HG02981 (cell line): Measurements from ENCODE around the gene TACR2.

Experiments used
- ATAC-seq: cut with Tn5 transposase; IDR thresholded peaks from one replicate; pipeline ENCODE4 v1.9.1; 2021; ENCODE audit warnings: mild to moderate bottlenecking, moderate library complexity; ENCODE audit not compliant: unreplicated experiment

TACR2 gene

DNA sequence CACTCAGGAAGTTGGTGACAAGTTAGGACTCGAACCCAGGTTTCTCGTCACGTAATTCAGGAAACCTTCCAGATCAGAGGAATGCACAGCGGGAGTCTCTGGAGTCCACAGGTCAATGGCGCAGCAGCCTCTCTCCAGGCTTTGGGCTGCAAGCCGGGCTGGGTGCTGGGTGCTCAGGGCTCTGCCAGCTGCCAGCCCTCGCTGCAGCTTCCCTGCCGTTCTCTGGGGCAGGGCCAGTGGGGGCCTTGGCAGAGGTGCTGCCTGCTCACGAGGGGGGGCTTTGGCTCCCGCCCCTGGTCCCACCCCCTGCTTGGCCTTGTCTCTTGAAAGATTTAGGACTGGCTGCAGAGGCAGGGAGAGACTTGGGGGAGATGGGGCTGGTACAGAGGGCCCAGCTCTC lies at the start of gene TACR2:
TSS of gene TACR2 (minus strand) at position 224 of the 400 bp plus-strand sequence. CDS start 595 bp downstream, outside the sequence.
- ATAC-seq = no peak

DNA sequence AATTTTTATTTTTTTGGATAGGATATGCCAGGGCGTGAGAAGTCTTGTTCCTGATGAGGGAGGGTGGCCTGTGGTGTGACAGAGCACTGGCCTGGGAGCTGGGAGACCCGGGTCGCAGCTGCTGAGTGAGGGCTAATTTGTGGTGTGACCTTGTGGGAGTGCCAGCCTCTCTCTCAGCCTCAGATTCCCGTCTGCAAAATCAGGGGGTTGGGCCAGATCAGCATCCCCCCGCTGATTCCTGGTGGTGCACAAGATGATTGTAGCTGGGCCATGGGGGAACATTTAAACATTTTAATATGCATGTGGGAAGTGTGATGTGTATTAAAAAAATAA lies 49.4 kb upstream of the TACR2 start:
- no peak for ATAC-seq

DNA sequence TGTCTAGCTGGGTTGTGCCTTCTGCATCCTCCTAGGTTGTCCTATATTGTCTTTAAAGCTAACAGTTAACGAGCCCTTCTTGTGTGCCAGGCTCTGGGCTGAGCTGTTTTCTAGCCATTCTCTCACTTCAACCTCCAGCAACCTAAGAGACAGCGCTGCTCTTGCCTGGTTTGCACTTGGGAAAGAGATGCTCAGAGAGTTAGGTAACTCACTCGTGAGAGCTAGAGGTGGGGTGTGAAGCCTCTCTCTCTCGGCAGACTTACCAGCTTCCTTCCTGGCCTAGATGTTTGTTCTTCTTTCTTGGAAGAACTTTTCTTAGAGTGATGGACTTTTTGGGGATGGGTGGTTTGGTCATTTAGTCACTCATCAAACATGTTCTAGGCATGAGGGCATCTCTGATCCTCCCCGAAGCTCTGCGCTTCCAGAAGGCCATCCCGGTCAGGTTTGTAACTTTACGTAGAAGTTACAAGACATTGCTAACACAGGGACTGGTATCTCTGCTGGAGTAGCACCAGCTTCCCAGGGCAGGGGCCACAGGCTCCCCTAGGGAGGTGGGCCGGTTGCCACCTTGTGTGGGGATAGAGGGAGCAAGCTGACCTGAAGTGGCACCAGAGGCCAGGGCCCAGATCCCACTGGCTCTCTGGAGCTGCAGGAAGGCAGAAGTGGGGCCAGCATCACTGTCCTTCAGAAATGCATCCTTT lies 48.9 kb upstream of the TACR2 start:
- ATAC-seq = no peak

DNA sequence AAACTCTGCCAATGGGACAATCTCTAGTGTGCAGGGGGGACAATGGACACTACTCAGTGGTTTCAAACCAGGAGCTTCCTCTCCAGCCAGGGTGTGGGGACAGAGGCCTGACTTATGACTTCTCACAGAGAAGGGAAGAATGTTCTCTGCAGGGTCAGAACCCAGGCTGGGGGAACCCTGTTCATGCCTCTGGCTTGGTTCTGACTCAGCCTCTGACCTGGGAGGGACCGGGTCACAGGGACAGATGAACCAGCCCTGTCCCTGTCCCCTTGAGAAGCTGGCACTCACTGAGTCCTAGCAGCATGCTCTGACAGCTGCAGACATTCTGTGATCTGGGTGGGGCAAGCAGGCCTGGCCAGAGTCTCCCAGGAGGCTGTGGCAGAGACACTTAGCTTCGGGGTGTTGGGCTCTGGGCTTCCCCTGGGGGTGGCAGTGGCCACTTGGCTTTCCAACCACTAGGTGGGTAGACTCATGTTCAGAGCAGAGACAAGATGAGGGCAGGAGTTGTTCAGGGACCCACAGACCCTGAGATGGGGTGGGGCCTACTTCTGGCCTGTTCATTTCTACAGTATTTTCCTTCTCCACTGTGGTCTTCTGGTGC lies 48.2 kb upstream of the TACR2 start:
- ATAC-seq = no peak

DNA sequence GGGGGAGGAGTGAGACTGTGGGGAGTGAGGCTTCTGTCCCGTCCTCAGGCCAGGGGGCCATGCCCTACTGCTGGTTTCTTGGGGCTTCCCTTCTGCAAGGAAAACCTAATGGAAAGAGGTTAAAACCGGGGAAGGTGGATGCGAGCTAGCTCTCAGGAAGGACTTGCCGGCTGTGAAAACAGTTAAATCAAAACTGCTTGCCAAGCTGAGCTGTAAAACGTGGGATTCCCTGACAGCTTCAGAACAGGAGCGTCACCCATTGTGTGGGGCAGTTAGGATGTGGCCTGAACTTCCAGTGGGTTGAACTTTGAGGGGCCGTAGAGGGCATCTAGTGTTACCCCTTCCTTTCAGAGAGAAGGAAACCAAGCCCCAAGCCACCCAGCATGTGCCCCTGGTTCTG lies 47.7 kb upstream of the TACR2 start:
- ATAC-seq = no peak

DNA sequence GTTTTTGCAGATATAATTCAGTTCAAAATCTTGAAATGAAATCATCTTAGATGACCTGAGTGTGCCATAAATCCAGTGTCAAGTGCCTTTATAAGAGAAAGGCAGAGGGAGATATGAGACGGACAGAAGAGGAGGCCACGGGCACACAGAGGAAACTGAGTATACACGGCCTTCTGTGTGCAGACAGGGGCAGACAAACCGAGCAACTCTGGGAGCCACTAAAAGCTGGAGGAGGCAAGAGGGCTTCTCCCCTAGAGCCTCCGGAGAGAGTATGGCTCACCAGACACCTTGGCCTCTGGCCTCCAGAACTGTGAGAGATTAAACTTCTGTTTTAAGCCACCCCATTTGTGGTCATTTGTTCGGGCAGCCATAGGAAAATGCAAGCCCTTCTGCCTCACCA lies 47.2 kb upstream of the TACR2 start:
- ATAC-seq = no peak

DNA sequence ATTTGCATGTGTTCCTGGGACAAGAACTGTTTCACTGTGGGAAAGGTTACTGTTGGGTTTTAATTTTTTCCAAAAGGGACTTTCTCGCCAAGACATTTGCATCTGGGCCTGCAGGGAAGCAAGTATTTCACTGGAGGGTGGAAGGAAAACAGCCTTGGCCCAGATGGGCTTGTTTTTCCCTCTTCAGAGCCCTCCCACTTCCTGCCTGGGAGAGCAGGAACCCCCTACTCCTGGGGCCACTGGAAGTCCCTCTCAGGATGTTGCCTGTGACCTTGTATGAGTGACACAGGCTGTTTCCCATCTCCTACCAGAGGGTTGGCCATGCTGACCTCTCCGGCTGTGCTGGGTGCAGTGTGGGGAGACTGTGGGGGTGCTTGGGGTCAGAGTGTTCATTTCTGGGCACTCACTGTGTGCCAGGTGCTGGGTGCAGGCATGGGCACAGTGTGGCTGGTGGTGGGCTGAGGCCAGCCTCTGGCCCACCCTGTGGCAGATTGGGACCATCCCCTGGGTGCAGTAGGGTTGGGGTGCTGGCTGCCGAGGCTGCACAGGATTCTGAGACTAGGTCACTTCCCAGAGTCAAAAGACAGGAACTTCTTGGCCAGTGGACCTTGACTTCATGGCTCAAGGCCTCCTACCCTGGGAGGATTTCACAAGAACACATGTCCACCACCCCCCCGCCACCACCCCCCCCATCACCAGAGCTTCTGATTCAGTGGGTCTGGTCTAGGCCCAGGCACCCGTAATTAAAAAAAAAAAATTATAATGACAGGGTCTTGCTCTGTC lies 44.7 kb upstream of the TACR2 start:
- ATAC-seq = no peak

DNA sequence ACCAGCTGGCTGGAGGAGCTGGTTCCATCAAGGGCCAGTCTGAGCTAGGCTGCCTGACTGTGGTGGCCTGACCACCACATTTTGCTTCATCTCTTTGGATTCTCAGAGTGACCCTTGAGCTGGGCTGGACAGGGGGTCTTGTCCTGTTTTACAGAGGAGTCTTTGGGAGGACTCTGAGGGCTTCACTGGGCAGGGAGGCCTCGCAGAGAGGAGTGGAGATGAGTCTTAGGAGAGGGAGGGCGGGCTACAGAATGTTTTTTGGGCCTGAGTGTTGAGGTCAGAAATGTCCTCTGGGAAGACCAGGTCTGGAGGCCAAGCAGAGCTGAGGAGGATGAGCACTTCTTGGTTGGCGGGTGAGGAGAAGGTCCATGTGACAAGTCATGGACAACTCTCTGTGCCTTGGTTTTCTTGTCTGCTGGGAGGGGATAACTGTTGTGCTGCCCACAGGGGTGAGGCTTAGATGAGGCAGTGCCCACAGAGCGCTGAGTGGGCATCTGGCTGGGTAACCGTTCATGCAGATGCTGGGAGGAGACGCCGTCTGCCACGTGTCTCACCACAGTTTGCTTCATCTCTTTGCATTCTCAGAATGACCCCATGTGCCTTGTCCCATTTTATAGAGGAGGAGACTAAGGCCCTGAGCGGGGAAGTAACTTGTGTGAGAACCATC lies 44.0 kb upstream of the TACR2 start:
- ATAC-seq = no peak

DNA sequence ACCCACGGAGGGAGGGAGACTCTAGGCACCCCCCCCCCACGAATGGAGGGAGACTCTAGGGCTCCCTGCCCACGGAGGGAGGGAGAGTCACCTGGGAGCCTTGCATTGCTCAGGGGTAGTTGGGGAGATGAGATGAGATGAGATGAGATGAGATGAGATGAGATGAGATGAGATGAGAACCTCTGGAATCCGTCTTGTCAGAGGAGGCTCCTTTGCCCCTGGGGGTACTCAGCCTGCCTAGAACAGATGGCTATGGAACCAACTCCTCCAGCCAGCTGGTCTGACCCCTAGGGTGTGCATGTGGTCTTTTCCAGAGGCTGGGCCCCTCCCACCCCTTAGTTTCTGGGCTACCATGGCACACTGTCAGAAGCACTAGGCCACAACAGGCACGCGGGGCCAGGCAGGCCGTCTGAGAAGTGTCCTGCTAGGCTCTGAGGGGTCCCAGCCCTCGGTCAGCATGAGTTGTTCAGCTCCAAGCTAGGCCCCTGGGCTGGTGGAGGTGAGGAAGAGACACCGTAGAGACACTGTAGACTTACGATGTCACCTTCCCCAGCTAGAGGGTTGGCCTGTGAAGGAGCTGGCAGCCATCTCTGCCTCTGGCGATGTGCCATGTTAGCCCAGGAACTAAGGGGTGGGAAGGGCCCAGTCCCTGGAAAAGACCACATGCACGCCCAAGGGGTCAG lies 43.3 kb upstream of the TACR2 start:
- ATAC-seq = no peak

DNA sequence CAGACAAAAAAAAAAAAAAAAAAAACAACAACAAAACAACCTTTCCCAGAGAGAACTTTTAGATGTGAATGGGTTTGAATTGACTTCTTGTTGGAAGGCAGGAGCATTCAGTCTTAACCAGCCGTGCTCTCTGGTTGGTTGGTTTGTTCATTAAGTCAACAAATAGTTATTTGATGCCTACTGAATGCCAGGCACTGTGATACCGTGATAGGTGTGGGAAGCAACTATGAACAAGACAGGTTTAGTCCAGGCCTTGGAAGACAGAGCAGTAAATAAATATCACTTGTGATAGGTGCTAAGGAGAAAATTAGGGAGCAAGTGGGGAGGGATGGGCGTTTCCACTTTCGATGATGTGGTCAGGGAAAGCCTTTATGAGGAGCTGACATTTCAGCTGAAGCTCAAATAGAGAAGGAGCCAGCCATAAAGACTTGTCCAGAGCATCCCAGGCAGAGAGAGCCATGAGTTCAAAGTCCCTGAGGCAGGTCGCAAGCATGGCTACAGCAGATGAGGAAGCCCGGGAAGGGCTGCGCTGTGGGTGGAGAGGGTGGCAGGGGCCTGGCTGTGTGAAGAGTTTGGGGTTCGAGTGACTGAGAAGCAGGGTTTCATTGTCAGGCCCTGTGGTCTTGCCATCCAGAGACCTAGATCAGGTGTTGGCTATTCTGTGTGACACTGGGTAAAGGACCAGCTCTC lies 42.5 kb upstream of the TACR2 start:
- no peak for ATAC-seq

DNA sequence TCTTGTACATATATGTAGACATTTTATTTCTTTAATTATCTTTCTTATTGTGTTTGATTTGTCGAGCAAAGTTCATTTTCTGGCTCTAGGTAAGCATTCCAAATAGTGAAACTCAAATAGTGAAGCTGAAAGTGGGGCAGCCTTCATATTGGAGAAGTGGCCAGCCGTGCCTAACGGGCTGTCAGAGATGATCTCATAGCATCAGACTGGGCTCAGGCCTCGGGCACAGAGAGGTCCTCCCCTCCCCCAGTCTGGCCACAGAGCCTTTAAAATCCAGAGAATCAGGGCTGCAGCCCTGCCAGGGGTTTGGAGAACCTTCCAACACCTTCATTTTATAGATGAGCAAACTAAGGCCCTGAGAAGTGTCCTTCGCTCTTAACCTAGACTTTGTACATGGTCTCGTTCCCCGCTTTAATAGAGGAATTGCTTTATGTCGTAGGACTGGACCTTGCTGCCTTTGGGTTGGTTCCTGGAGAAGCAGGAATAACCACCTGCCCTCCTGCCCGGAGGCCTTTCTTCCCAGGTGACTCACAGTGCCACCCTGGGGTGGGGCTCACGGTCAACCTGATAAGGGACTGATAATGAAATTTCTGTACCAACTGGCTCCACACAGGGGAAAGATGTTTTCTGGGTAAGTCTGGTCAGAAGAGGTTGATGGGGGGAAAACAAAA lies 41.8 kb upstream of the TACR2 start:
- no peak for ATAC-seq

DNA sequence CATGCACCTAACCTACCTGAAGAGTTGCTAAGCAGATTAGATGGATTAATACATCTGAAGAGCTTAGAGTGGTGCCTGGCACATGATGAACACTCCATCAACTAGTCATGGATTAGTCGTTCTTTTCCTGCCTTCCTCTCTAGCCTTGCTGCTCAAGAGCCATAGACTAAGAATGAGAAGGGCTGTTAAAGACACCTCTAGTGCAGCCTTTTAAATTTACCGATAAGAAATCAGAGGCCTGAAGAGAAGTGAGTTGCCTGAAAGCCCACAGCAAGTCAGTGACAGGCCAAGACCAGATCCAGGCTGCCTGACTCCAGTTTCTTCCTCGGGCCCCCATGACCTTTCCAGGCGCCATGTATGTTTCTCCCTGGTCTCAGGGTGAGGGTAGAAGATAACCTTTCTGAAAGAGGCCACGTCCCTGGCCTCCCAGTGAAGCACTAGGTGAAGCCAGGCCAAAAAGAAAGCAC lies 41.1 kb upstream of the TACR2 start:
- ATAC-seq = no peak

DNA sequence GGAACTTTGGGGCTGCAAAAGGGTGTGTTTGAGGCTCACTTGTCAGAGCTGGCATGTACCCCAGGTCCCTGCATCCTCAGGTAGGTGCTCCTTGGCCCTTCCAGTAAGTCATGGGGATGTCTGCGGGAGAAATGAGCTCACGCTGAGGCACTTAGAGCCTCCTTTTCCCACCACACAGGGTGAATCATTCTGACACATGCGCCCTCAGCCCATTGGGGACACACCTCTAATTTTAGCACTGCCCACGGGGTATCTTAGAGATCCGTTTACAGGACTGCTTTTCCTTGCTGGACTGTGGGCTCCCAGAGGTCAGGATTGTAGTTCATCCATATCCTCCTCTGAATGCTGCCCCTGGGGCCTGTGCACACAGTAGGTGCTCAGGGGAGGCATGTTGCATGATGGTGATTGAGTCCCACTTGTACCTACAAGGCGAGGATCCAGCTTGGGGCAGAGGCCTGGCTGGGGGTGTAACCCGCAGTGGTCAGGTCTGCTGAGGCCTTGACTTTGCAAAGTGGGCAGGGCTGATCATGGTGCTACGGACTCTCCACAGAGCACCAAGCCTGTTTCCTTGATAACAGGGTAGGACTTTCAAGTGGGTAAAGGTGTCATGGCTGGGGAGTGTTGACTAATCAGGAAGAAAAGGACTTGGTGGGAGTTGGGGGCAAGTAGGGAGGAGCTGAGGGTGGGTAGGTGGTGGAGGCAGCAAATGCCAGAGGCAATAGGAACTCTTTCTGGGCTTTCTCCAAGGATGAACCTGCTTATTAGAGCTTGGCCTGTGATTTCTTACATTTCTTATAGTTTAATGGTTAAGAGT lies 40.4 kb upstream of the TACR2 start:
- ATAC-seq = no peak

DNA sequence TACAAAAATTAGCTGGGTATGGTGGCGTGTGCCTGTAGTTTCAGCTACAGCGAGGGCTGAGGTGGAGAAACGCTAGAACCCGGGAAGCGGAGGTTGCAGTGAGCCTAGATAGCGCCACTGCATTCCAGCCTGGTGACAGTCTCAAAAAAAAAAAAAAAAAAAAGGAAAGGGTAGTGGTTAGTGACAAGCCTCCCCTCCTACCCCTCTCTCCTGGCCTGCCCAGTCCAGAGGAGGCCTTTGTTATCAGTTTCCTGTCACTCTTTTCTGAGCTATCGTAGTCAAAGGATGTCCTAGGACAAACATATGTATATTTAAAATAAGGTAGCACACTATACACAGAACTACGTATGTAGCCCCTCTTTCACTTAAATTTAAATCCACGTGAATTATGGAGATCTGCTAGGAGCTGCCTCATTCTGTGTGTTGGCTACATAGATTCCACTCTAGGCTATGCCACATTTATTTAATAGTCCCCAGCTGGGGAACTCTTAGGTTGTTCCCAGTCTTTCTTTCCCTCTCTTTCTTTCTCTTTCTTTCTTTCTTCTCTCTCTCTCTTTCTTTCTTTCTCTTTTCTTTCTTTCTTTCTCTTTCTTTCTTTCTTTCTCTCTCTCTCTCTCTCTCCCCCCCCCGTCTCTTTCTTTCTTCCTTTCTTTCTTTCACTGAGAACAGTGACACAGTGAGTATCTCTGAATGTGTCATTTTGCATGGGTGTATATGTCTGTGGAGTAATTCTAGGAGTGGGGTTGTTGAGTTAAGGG lies 38.5 kb upstream of the TACR2 start:
- ATAC-seq = no peak

DNA sequence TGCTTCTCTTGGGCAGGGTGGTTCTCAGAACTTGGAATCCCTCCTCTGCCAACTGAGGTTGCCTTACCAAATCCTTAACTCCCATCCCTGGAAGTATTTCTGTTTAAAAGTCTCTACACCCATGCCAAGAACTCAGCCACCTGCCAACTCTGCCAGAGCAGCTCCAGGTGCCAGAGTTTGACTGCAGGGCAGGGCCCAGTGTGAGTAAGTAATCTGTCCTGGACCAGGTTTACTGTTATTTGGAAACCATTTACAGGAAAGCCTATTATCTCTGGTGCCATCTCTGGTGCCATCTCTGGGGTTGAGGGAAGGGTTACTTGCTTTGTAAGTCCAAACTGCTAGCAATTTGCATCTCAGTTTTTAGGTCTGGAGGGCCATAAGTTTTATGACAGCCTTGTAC lies 37.1 kb upstream of the TACR2 start:
- no peak for ATAC-seq

DNA sequence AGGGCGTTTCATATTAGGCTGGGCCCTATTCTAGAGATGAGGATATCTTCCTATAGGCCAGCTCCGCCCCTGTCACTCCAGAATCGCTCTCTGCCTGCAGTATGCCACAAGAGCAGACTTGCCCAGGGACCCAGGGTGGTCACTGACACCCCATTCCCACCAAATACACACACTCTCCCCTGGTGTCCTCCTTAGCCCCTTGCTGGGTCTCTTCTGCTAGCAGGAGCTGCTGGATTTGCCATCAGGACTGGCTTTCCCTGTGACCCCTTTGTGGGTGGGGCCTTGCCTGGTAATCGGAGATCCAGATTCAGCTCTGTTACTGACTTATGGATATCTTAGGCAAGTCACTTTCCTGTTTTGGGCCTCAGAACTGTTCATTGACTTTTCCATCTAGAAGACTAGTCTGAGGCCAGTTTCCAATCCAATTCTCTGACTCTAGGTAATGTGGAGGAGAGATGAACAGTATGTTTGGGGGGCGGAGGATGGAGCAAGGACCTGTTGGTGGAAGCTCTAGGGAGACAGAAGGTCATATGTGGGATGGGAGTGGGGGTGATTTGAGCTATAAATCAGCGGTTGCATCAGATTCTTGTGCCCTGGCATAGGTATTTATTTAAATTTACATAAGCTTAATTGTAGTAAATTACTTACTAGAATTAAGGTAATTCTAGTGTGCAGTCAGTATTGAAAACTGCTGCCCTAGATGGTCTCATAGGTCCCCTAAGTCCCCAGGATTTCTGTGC lies 36.1 kb upstream of the TACR2 start:
- ATAC-seq = no peak

DNA sequence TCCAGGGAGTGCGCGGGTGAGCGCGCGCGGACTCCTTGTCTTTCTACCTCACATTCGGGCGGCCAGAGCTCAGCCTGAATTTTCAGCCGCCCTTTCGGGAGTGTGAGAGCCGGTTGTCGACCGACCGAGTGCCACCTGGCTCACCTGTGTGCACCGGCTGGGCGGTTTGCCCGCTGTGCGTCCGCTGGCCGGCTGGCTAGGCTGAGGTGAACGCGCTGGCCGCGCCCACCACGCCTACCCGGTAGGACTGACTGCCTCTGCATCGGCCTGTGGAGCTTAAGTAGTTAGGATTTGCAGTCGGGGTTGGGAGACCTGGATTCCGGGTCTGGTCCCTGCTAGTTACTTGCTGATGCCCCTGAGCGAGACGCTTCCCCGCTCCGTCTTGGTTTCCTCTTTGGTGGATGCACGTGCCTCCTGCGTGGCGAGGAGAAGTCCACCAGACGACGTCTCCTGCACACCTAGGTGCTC lies 35.1 kb upstream of the TACR2 start:
- no peak for ATAC-seq
